Stimulated activated CD8-positive, alpha-beta memory T cell treated with anti-CD3 and anti-CD28 coated beads, Interleukin-2, amount 100 ng/mL, for 48 hours (primary cell): Measurements from ENCODE around the gene NEO1.

Experiments
- DNase-seq, 2 donors: peaks; one replicate each; pipeline ENCODE4 v3.0.0-alpha.2; 2020; ENCODE audit warnings: low read depth in 2 of 2

The NEO1 gene

DNA sequence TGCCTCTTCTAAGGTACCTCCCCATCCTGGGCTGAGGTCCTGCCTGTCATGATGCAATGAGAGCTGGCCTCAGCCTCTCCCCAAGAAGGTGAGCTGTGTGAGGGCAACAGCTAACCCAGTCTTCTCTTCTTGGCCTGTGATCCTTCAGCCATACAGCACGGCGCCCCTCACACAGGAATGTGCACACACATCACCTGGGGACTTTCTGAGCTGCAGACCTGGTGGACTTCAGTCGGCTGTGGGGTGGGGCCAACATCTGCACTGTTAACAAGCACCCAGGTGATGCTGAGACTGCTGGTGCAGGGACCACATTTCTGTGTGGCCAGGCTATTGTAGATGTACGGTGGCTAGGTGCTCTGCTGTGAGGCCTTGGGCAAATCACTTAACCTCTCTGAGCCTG, 302.0 kb downstream of the NEO1 start:
- no peak for DNase-seq
